HG02759 (cell line): Measurements from ENCODE around the gene SPATA31A3.
"Not testable (repeated sequence)": the region's sequence is repeated elsewhere in the genome, so short reads cannot be mapped to it uniquely, and the experiment has no call there.

Source experiments
- ATAC-seq: cut with Tn5 transposase; IDR thresholded peaks from one replicate; pipeline ENCODE4 v1.9.1; 2021; ENCODE audit warnings: mild to moderate bottlenecking, moderate library complexity; ENCODE audit not compliant: unreplicated experiment

SPATA31A3 gene

DNA sequence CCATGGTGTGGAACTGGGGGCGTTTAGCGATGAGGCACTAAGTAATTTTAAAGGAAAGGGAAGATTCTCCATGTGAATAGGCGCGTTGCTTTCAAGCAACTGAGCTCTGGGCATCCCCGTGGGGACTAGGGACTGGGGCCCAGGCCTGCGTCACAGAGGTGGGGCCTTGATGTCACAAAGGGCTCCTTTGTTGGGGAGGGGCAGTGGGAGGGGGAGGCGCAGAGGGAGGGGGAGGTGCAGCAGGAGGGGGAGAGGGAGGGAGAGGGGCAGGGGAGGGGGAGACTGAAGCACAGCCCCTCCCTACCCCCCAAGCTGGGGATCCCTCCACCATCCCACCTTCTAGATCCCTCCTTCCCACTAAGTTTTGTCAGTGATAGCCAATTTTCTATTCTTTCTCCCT lies at the start of gene SPATA31A3:
SPATA31A3 (minus strand) TSS at position 101 of the 400 bp plus-strand sequence; CDS start at position 72, 29 bp downstream.
- not testable (repeated sequence) for ATAC-seq

GRCh38 chr9:66952576-66952975 lies 39.8 kb downstream of the SPATA31A3 start:
- ATAC-seq = not testable (repeated sequence)

- not testable (repeated sequence) for ATAC-seq
These were observed 49.8 kb downstream of the SPATA31A3 start for GRCh38 chr9:66942400-66943155.

GRCh38 chr9:66939878-66940830 lies 52.2 kb downstream of the SPATA31A3 start:
- not testable (repeated sequence) for ATAC-seq

GRCh38 chr9:66938322-66938721 lies 54.0 kb downstream of the SPATA31A3 start:
- not testable (repeated sequence) for ATAC-seq

- ATAC-seq = not testable (repeated sequence)
These were observed 54.7 kb downstream of the SPATA31A3 start for GRCh38 chr9:66937662-66938061.
